Endothelial cell of umbilical vein (primary cell): Measurements from ENCODE around the gene GSDMA. TPM values are rescaled to one million over a fixed set of nuclear protein-coding genes. Genes with fewer than 3 reads are reported as not detected.

Experiments
- BruUV-seq: library from RNA; stranded (reverse); fragments of 400-500 nt; replicated peaks from 2 replicates; lab custom pipeline; 2021; lab: Mats Ljungman, UMichigan
- CTCF ChIA-PET: fragments of 300-600, 350-600 bp; sonication (Branson Sonifier 250); formaldehyde crosslinking; loops from one replicate; lab custom pipeline; 2021; ENCODE audit warnings: antibody characterized with exemption, inconsistent platforms; lab: Charles Lee
- POLR2A ChIA-PET: fragments of 300-600, 350-600 bp; sonication (Branson Sonifier 250); formaldehyde crosslinking; loops from one replicate; lab custom pipeline; 2021; ENCODE audit warnings: antibody characterized with exemption, inconsistent platforms; lab: Charles Lee
- DNase-seq: peaks from one replicate; pipeline ENCODE4 v3.0.0-alpha.2; 2011; ENCODE audit warnings: low read depth, low spot score
- FAIRE-seq: peaks from 2 replicates; lab custom pipeline; 2011; peaks lifted over from hg19 to GRCh38; lab: Jason Lieb, UNC
- H2AFZ ChIP-seq: 2 replicates; pipeline ENCODE4 v1.6.0; 2012; ENCODE audit warnings: low read depth, low read length, control low read depth, inconsistent platforms
- H3K27ac ChIP-seq: 2 replicates; pipeline ENCODE4 v1.5.1; 2011; ENCODE audit warnings: low read depth, mild to moderate bottlenecking, control low read depth, low read length, moderate library complexity; ENCODE audit not compliant: insufficient read depth
- H3K27me3 ChIP-seq, 2 experiments: 2 replicates each; pipeline versions ENCODE4 v1.6.0 to v1.6.1; 2011; ENCODE audit warnings: low read length in 2 of 2, mixed read lengths in 1 of 2; ENCODE audit not compliant: control insufficient read depth in 2 of 2, insufficient read depth in 2 of 2
- H3K36me3 ChIP-seq, 2 experiments: 2 replicates in 1 of 2; 3 replicates in 1 of 2; pipeline ENCODE4 v1.5.1; 2011; ENCODE audit warnings: low read length in 2 of 2, mild to moderate bottlenecking in 1 of 2, moderate library complexity in 1 of 2; ENCODE audit not compliant: control insufficient read depth in 2 of 2, insufficient read depth in 2 of 2; ENCODE audit errors: extremely low read depth in 1 of 2
- H3K4me1 ChIP-seq: 3 replicates; pipeline ENCODE4 v1.5.1; 2011; ENCODE audit warnings: mild to moderate bottlenecking, low read length; ENCODE audit not compliant: control insufficient read depth, insufficient read depth; ENCODE audit errors: extremely low read depth
- H3K4me2 ChIP-seq: 2 replicates; pipeline ENCODE4 v1.6.1; 2011; ENCODE audit warnings: low read length, control low read depth, mixed read lengths; ENCODE audit not compliant: insufficient read depth
- H3K4me3 ChIP-seq, 3 experiments: fragments of 200-600 bp in 1 of 3; sonication (generic), shearing (Covaris generic) in 1 of 3; replicated peaks in 1 of 3; 2 replicates each; pipeline ENCODE4 v1.5.1; 2011 to 2016; ENCODE audit warnings: control low read depth in 3 of 3, low read length in 3 of 3, mild to moderate bottlenecking in 2 of 3, inconsistent platforms in 1 of 3, low read depth in 1 of 3, moderate library complexity in 1 of 3; ENCODE audit not compliant: insufficient read depth in 1 of 3
- H3K79me2 ChIP-seq: 2 replicates; pipeline ENCODE4 v1.6.0; 2012; ENCODE audit warnings: low read length, inconsistent platforms; ENCODE audit not compliant: control insufficient read depth, insufficient read depth
- H3K9ac ChIP-seq: replicated peaks from 2 replicates; pipeline ENCODE3; 2011; ENCODE audit warnings: low read length, control low read depth; ENCODE audit not compliant: insufficient read depth; ENCODE audit errors: extremely low read depth
- H3K9me1 ChIP-seq: replicated peaks from 3 replicates; pipeline ENCODE4 v1.6.0; 2011; ENCODE audit warnings: mild to moderate bottlenecking, low read length; ENCODE audit not compliant: control insufficient read depth, insufficient read depth; ENCODE audit errors: extremely low read depth
- H3K9me3 ChIP-seq: replicated peaks from 2 replicates; pipeline ENCODE4 v1.5.1; 2012; ENCODE audit warnings: low read length, inconsistent platforms; ENCODE audit not compliant: control insufficient read depth, insufficient read depth
- H4K20me1 ChIP-seq: replicated peaks from 2 replicates; pipeline ENCODE3; 2011; ENCODE audit warnings: mild to moderate bottlenecking, low read length; ENCODE audit not compliant: control insufficient read depth, insufficient read depth; ENCODE audit errors: extremely low read depth
- CTCF ChIP-seq, 2 donors: IDR thresholded peaks; 1 replicate in 1 of 2; 2 replicates in 1 of 2; pipeline ENCODE4 v1.5.1; 2011; ENCODE audit warnings: low read length in 2 of 2, mild to moderate bottlenecking in 2 of 2, moderate library complexity in 2 of 2, control low read depth in 1 of 2, inconsistent platforms in 1 of 2, low read depth in 1 of 2; ENCODE audit not compliant: insufficient read depth in 1 of 2; ENCODE audit errors: extremely low read depth in 1 of 2
- EZH2 ChIP-seq: IDR thresholded peaks from 2 replicates; pipeline ENCODE4 v1.6.1; 2012; ENCODE audit warnings: borderline replicate concordance, low read depth, mild to moderate bottlenecking, moderate library complexity, low read length, inconsistent platforms; ENCODE audit not compliant: severe bottlenecking
- FOS ChIP-seq: IDR thresholded peaks from 2 replicates; pipeline ENCODE4 v1.6.1; 2011; ENCODE audit warnings: mild to moderate bottlenecking, low read length, moderate library complexity, borderline replicate concordance; ENCODE audit not compliant: insufficient read depth
- GATA2 ChIP-seq: IDR thresholded peaks from 2 replicates; pipeline ENCODE4 v1.7.0; 2011; ENCODE audit warnings: low read depth, mild to moderate bottlenecking, moderate library complexity, mixed read lengths, low read length; ENCODE audit not compliant: insufficient read length, insufficient read depth
- JUN ChIP-seq: IDR thresholded peaks from 2 replicates; pipeline ENCODE4 v1.6.1; 2011; ENCODE audit warnings: borderline replicate concordance, low read depth; ENCODE audit not compliant: insufficient read length, insufficient read depth
- MAX ChIP-seq: IDR thresholded peaks from 2 replicates; pipeline ENCODE4 v1.6.1; 2011; ENCODE audit not compliant: insufficient read depth, insufficient read length
- MYC ChIP-seq: IDR thresholded peaks from one replicate; pipeline ENCODE4 v1.6.1; 2011; ENCODE audit warnings: mild to moderate bottlenecking, low read depth, low read length
- POLR2A ChIP-seq: IDR thresholded peaks from 2 replicates; pipeline ENCODE4 v1.6.1; 2012; ENCODE audit warnings: low read depth, mild to moderate bottlenecking, control low read depth, low read length
- POLR2AphosphoS5 ChIP-seq: IDR thresholded peaks from 2 replicates; pipeline ENCODE4 v1.6.1; 2012; ENCODE audit warnings: low read depth, mild to moderate bottlenecking, control low read depth, low read length, moderate library complexity; ENCODE audit not compliant: insufficient read depth
- dilution Hi-C: fragments of 300-500 bp; cut with MboI; formaldehyde crosslinking; loops from one replicate; pipeline ENCODE4 v1.15.0; 2019; ENCODE audit warnings: low sequenced_read_pairs; ENCODE audit not compliant: extremely low pct_ligation_motif_present
- intact Hi-C: fragments of 100-400 bp; cut with micrococcal nuclease; formaldehyde crosslinking; loops from one replicate; pipeline ENCODE4 v1.10.0; 2022
- polyA plus RNA-seq, 4 experiments: library from polyadenylated mRNA; depleted of rRNA in 3 of 4; stranded (reverse) in 3 of 4; unstranded in 1 of 4; fragments of >200 nt; gene quantifications; 2 replicates each; pipeline versions ENCODE4 v1.2.1 to v1.2.3, GENCODE V29; 2011 to 2012; ENCODE audit warnings: missing spikeins in 1 of 4
- total RNA-seq: library from RNA; stranded (reverse); gene quantifications from 2 replicates; pipeline ENCODE4 v1.2.3, GENCODE V29; 2021

Gene GSDMA
- total and polyA plus RNA-seq, 2 donors (not counting 3 experiments of a cell fraction or from before 2014, with no cell fraction given): not detected

GRCh38 chr17:39952680-39953470 lies 9.9 kb upstream of the GSDMA start:
- H3K9ac ChIP-seq: peak overlapping the region; percentile 12
- peaks cover 3% of the 10 kb centered on the region for H3K4me1 ChIP-seq
- no peaks in the 10 kb centered on the region for H3K79me2 ChIP-seq
- ChIA-PET POLR2A (interaction anchor here (0.6 kb wide), 4 partner anchors 252 to 1501 kb away, joined by 3 to 5 read pairs (median 3); no protein-coding TSS in a partner anchor), CTCF (interaction anchor here (1.5 to 7.0 kb wide), 2 partner anchors 27 to 222 kb away, joined by 3 to 108 read pairs; partner anchors contain the start of genes MIEN1 and PSMD3)
- TF ChIP-seq EZH2 (no peak), POLR2AphosphoS5 (no peak), MYC (no peak), JUN (no peak)
- FAIRE-seq (peak; percentile 91), DNase-seq (peak; percentile 89)
- H3K9me1 ChIP-seq: no peaks in the 10 kb centered on the region
- no TSS peak for BruUV-seq
- no peak overlapping the region for H3K27ac ChIP-seq
- peak overlapping the region in 2 of 3 experiments; percentile 23 to 35 for H3K4me3 ChIP-seq
- peak overlapping the region; percentile 97 for H2AFZ ChIP-seq
- intact Hi-C loops (loop anchor here (1.0 to 10.0 kb wide), 3 partner anchors 24 to 328 kb away; partner anchors contain the start of genes PPP1R1B and PSMD3), dilution Hi-C loops (no loop called here)
- no peaks in the 10 kb centered on the region for H3K36me3 ChIP-seq
- H3K9me3 ChIP-seq: no peaks in the 10 kb centered on the region
- H3K4me2 ChIP-seq: peak overlapping the region; percentile 49
- peaks cover 0 to 3% of the 10 kb centered on the region in 2 experiments for H3K27me3 ChIP-seq
- H4K20me1 ChIP-seq: no peaks in the 10 kb centered on the region

- H3K79me2 ChIP-seq: no peaks in the 10 kb centered on the region
- H3K4me3 ChIP-seq: peak overlapping the region in 1 of 3 experiments; percentile 35
- H3K4me1 ChIP-seq: peaks cover 3% of the 10 kb centered on the region
- H3K27me3 ChIP-seq: peaks cover 0 to 3% of the 10 kb centered on the region in 2 experiments
- no peaks in the 10 kb centered on the region for H4K20me1 ChIP-seq
- H3K27ac ChIP-seq: no peak overlapping the region
- no peaks in the 10 kb centered on the region for H3K36me3 ChIP-seq
- H2AFZ ChIP-seq: peak overlapping the region; percentile 91
- peak overlapping the region; percentile 10 for H3K4me2 ChIP-seq
- TF ChIP-seq MYC (no peak), MAX (no peak), POLR2AphosphoS5 (no peak), EZH2 (no peak), POLR2A (no peak), FOS (no peak), JUN (no peak), CTCF (IDR thresholded peaks at IDR 0.05; ENCODE audit: extremely low read depth in 1 of 2, insufficient read depth in 1 of 2, low read depth in 1 of 2, low read length in 2 of 2) (no peak), GATA2 (no peak)
- dilution Hi-C loops: no loop called here
- ChIA-PET POLR2A (no interaction called here), CTCF (interaction anchor here (1.1 to 7.0 kb wide), 3 partner anchors 26 to 238 kb away, joined by 3 to 108 read pairs (median 3); partner anchors contain the start of genes MIEN1 and PSMD3)
- intact Hi-C loops: loop anchor here (1.0 to 10.0 kb wide), 2 partner anchors 27 to 329 kb away; partner anchors contain the start of genes PPP1R1B and PSMD3
- DNase-seq (no peak), FAIRE-seq (no peak)
- H3K9me3 ChIP-seq: no peaks in the 10 kb centered on the region
- H3K9me1 ChIP-seq: no peaks in the 10 kb centered on the region
- no TSS peak for BruUV-seq
- H3K9ac ChIP-seq: peak overlapping the region; percentile 12
Observed at GRCh38 chr17:39953471-39953888, 9.3 kb upstream of the GSDMA start.
